NCI-H524 treated with DMSO at 0.1 percent for 48 hours (cell line): Measurements from ENCODE around the gene ATXN7L3.

Source experiments
- DNase-seq: peaks from one replicate; lab custom pipeline; 2025; lab: John Stamatoyannopoulos, UW

The ATXN7L3 gene

GRCh38 chr17:44200478-44201155 is 933 bp upstream of the ATXN7L3 start:
- DNase-seq: no peak

DNA sequence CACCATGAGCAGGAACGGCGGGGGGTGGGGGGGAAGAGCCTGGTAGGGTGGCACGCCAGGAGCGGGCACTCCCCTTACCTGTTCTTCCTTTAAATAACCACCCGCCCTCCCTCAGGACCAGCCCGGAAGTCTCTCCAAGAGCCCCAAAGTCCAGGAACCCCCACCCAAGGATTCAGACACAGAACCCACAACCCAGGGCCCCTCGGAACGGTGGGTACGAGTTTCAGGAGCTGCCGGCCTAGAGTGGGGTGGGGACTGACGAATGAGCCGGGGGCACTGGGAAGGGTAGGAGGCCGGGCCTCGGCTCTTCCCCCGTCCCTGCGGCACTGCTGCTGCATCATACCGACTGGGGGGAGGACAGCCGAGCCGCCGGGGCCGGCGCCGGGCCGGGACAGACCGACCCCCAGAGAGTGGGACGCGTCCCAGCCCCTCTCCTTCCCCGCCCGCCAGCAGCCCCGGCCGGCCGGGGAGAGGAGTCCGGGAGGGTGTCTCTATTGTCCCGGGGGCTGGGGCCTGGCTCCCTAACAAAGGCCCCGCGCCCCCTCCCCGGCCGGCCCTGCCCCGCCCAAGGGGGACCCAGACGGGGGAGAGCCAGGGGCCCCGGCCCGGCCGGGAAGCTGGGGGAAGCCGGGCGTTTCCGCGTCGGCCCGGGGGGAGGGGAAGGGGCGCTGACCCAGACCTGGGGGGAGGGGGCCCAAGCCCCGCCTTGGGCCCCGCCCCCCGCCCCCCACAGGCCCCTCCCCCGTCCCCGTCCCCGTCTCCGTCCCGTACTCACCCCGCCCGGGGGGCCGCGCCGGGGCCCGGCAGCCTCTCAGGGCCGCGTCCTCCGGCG is 747 bp downstream of the ATXN7L3 start:
- DNase-seq: no peak

GRCh38 chr17:44197980-44198720 is 1.5 kb downstream of the ATXN7L3 start:
- DNase-seq: no peak

- no peak for DNase-seq
These were observed 2.6 kb downstream of the ATXN7L3 start for GRCh38 chr17:44197107-44197506.

GRCh38 chr17:44193326-44194084 is 6.2 kb downstream of the ATXN7L3 start:
- no peak for DNase-seq

DNA sequence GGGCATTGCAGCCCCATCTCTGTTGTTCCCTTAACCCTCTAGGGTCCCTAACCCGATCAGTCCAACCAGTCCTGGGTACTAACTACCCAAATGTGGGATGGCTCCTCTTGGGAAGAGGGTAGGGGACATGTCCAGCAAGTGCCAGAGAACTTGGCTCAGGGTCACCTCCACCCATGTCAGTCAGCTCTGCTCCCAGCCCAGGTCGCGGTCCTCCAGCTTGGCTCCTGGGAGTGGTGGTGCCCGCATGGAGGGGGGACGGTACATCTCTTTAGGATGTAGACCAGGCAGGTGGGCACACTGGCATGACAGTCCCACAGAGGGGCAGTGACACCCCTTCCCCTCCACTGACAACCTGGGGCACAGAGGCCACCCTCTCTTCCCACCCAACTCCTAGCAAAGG is 6.9 kb downstream of the ATXN7L3 start:
- no peak for DNase-seq

DNA sequence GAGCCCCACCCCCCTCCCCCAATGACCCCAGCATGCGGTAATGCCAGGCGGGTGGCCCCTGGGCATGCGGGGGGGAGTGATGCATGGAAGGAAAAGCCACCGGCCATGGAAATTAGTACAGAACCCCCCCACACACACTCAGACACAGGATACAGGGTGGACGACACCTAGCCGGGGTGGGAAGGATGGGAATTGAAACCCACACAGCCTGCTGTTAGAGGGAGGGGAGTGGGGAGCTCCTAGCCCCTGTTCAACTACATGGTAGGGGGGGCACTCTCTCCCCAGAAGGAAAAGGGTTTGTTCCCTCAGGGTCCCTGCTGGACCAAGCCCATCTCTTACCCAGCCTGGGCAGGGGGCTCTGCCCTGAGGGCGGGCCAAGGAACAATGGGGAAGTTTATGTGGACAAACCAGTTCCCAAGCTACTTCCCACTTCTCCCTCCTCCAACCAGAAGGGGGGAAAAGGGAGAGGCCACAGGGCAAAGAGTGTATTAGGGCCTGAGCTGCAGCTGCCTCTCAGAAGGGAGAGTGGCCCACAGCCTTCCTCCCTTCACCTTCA is 7.7 kb downstream of the ATXN7L3 start:
- no peak for DNase-seq

- no peak for DNase-seq
These were observed 8.3 kb downstream of the ATXN7L3 start for GRCh38 chr17:44191369-44191768.

DNA sequence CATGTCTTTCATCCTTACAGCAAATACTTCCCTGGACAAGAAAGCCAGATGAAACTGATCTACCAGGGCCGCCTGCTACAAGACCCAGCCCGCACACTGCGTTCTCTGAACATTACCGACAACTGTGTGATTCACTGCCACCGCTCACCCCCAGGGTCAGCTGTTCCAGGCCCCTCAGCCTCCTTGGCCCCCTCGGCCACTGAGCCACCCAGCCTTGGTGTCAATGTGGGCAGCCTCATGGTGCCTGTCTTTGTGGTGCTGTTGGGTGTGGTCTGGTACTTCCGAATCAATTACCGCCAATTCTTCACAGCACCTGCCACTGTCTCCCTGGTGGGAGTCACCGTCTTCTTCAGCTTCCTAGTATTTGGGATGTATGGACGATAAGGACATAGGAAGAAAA is 9.2 kb downstream of the ATXN7L3 start:
- no peak for DNase-seq

GRCh38 chr17:44188576-44189403 is 10.9 kb downstream of the ATXN7L3 start:
- DNase-seq: no peak

- no peak for DNase-seq
These were observed 12.4 kb downstream of the ATXN7L3 start for GRCh38 chr17:44187131-44187899.

DNA sequence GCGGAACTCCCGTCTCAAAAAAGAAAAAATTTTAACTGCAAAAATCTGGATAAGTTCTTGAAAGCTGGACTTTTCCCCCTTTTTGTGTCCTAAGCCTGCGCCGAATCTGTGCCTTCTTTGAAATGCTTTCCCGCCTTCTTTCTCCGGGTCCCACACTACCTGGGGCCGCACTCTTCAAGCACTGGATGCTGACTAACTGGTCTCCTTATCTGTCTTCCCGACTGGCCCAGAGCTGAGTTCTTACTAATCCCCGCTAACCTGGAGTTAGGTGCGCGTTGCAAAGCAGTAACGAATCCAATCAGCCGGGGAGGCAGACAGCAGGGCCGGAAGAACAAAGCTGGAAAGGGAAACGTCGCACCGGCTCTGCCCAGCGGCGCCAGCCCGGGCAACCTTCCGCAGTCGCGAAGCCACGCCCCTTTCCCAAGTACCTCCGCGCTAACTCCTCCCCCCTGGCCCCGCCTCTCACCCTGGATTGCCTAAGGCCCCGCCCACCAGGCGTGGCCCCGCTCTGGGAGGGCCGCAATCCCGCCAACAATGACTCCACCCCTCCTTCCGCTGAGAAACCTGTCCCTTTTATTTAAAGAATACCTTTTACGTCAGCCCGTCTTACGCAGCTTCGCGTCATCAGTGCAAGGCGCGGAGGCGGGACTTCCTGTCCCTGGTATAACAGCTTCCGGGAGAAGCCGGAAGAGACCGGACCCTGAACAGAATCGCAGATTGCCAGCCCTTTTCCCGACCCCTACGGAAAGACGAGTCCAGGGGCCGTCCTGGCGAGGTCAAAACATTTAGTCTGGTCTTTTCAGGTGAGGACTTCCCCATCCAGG is 13.2 kb downstream of the ATXN7L3 start, which contains the start of gene TMUB2:
TSS of gene TMUB2 (plus strand) at position 666 of the 824 bp plus-strand sequence. CDS start 737 bp downstream, outside the sequence.
- peak; percentile 99 for DNase-seq

- DNase-seq: no peak
These were observed 15.4 kb downstream of the ATXN7L3 start for GRCh38 chr17:44184212-44184810.

DNA sequence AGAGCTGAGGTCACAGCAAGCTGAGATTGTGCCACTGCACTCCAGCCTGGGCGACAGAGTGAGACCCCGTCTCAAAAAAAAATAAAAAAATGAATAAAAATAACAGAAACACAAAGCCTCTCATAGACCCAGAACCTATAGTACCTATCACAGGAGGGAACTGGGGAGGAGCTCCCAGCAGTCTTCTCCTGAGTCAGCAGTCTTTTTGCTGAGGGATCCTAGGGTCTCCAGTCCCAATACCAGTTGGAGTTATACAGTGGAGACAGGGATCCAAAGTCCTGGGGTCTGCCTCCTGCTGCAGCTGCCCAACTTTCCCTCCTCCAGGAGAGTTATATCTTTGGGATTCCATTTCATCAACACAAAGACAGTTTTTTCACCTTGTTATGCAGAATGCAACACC is 16.7 kb downstream of the ATXN7L3 start:
- DNase-seq: no peak

GRCh38 chr17:44178133-44178532 is 21.6 kb downstream of the ATXN7L3 start:
- no peak for DNase-seq

DNA sequence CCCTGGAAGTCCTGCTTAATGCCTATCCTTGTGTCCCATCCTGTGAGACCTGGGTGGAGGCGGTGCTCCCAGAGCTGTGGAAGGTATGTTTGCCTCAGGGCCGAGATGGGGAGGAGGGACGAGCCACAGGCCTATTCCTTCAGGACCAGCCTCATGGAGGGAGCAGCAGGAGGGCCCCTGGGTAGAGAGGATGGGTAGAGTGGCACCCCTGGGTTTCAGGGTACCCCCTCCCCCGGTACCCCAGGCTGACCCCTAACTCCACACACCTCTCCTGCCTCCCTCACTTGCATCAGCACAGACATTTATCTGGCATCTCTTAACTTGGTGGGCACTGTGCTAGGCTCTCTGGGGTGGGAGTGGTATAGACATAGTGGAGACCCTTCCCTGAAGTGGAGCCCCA is 22.0 kb downstream of the ATXN7L3 start:
- no peak for DNase-seq

GRCh38 chr17:44176671-44177501 is 22.8 kb downstream of the ATXN7L3 start:
- DNase-seq: no peak

DNA sequence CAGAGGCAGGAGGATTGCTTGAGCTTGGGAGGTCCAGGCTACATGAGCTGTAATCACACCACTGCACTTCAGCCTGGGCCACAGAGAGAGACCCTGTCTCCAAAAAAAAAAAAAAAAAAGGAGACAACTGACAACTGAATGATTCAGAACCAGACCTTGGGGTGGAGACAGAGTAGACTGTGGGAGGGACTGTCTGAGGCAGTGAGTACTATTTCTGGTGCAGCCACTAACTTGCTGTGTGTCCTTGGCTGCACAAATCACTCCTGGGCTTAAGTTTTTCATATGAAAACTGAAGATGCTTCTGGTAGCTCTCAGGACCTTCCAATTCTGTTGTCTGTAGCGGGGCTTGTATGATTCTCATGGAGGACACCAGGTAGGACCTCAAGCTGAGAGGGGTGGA is 23.4 kb downstream of the ATXN7L3 start:
- DNase-seq: no peak
